ENCODE results near the gene KANSL3.

KANSL3 gene

DNA sequence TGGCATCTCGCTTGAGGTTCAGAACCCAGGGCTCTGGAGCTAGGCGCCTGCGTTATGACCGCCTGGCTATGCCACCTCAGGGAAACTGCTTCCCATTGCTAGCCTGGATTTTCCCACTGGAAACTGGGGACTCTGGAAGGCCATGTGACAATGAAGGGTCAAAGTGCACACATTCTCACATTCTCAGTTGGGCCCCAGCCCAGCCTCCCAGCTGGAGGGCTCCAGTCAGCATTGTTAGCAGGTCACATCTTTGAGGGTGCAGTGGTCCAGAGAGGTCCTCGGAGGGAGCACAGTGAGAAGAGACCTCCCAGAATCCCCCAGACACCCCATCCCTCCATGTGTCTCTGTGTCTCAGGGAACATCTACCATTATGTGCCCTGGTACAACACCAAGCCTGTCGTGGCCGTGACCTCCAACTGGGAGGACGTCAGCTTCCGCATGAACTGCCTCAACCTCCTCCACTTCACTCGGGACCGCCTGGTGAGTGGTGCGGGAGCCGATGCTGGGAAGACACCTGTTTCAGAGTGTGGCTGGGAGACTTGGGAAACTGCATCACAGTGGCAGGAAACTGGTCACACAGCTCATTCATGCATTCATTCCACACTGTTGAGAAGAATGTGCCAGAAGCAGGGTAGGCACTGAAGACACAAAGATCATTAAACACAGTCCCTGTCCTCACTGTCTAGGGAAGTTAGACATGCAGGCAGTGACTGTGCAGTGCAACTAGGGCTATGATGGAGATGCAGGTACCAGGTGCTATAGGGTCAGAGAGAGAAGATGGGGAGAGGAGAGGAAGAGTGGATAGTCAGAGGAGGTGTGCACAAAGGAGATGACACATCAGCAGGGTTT, 46.1 kb upstream of the KANSL3 start:
- Histone ChIP-seq H3K4me1 (ENCODE audit: low read depth, poor library complexity, severe bottlenecking) (no peaks in the 10 kb centered on the region), H4K20me1 (ENCODE audit: insufficient read depth) (no peaks in the 10 kb centered on the region), H3K9ac (no peak overlapping the region), H3K27me3 (ENCODE audit: insufficient read depth, low read depth) (no peaks in the 10 kb centered on the region), H3K36me3 (ENCODE audit: insufficient read depth) (no peaks in the 10 kb centered on the region), H3K79me2 (ENCODE audit: insufficient read depth, low read depth) (no peaks in the 10 kb centered on the region), H2AFZ (ENCODE audit: low read depth) (no peak overlapping the region), H3K4me3 (IDR thresholded peaks at IDR 0.05; ENCODE audit: insufficient read depth, low read depth, low read length) (no peak overlapping the region), H3K27ac (no peak overlapping the region), H3K4me2 (no peak overlapping the region)
- TF ChIP-seq, protein P1, sequence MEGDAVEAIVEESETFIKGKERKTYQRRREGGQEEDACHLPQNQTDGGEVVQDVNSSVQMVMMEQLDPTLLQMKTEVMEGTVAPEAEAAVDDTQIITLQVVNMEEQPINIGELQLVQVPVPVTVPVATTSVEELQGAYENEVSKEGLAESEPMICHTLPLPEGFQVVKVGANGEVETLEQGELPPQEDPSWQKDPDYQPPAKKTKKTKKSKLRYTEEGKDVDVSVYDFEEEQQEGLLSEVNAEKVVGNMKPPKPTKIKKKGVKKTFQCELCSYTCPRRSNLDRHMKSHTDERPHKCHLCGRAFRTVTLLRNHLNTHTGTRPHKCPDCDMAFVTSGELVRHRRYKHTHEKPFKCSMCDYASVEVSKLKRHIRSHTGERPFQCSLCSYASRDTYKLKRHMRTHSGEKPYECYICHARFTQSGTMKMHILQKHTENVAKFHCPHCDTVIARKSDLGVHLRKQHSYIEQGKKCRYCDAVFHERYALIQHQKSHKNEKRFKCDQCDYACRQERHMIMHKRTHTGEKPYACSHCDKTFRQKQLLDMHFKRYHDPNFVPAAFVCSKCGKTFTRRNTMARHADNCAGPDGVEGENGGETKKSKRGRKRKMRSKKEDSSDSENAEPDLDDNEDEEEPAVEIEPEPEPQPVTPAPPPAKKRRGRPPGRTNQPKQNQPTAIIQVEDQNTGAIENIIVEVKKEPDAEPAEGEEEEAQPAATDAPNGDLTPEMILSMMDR (conservative IDR thresholded peaks at IDR 0.05; ENCODE audit: low read depth, low read length) = no peak

DNA sequence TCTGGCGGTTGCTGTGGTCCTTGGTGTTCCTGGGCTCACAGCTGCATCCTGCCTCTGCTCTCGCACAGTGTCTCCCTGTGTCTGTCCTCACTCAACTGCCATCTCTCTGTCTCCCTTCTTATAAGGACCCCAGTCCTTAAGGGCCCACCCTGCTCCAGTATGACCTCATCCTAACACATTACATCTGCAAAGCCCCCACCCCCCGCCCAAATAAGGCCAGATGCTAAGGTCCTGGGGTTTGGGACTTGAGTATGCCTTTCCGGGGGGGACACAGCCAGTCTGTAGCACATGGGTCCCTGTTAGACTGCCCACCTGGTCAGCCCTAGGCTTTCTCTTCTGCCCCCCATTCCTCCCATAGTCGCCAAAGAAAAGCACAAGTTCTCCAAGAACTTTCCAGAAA, 45.2 kb upstream of the KANSL3 start:
- no peak overlapping the region for H3K4me2 ChIP-seq
- TF ChIP-seq, protein P1 (conservative IDR thresholded peaks at IDR 0.05; ENCODE audit: low read depth, low read length) = no peak
- no peaks in the 10 kb centered on the region for H3K36me3 ChIP-seq (ENCODE audit: insufficient read depth)

DNA sequence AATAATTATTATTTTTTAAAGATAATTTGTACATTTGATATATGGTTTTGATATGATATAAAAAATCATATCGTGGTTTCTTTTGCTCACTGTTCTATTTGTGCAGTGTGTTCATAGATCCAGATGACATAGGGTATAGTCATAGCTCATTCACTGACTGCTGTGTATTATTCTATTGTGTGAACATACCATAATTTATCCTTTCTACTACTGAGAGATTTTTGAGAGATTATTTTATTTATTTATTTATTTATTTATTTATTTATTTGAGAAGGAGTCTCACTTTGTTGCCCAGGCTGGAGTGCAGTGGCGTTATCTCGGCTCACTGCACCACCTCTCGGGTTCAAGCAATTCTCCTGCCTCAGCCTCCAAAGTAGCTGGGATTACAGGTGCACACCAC, 43.4 kb upstream of the KANSL3 start:
- H4K20me1 ChIP-seq (ENCODE audit: insufficient read depth) = no peaks in the 10 kb centered on the region
- no peaks in the 10 kb centered on the region for H3K79me2 ChIP-seq (ENCODE audit: insufficient read depth, low read depth)
- TF ChIP-seq, protein P1 (conservative IDR thresholded peaks at IDR 0.05; ENCODE audit: low read depth, low read length) = no peak
- no peaks in the 10 kb centered on the region for H3K27me3 ChIP-seq (ENCODE audit: insufficient read depth, low read depth)
- no peaks in the 10 kb centered on the region for H3K36me3 ChIP-seq (ENCODE audit: insufficient read depth)
- no peak overlapping the region for H3K4me2 ChIP-seq
- H3K4me3 ChIP-seq (IDR thresholded peaks at IDR 0.05; ENCODE audit: insufficient read depth, low read depth, low read length) = no peak overlapping the region
- H3K27ac ChIP-seq = no peak overlapping the region
- no peak overlapping the region for H2AFZ ChIP-seq (ENCODE audit: low read depth)
- no peak overlapping the region for H3K9ac ChIP-seq
- no peaks in the 10 kb centered on the region for H3K4me1 ChIP-seq (ENCODE audit: low read depth, poor library complexity, severe bottlenecking)

More for the DNA sequence above, 45.2 kb upstream of the KANSL3 start:
- Histone ChIP-seq H3K27ac (no peak overlapping the region), H3K27me3 (ENCODE audit: insufficient read depth, low read depth) (no peaks in the 10 kb centered on the region), H3K9ac (no peak overlapping the region), H3K4me1 (ENCODE audit: low read depth, poor library complexity, severe bottlenecking) (no peaks in the 10 kb centered on the region), H3K4me3 (IDR thresholded peaks at IDR 0.05; ENCODE audit: insufficient read depth, low read depth, low read length) (no peak overlapping the region), H4K20me1 (ENCODE audit: insufficient read depth) (no peaks in the 10 kb centered on the region), H2AFZ (ENCODE audit: low read depth) (no peak overlapping the region), H3K79me2 (ENCODE audit: insufficient read depth, low read depth) (no peaks in the 10 kb centered on the region)

DNA sequence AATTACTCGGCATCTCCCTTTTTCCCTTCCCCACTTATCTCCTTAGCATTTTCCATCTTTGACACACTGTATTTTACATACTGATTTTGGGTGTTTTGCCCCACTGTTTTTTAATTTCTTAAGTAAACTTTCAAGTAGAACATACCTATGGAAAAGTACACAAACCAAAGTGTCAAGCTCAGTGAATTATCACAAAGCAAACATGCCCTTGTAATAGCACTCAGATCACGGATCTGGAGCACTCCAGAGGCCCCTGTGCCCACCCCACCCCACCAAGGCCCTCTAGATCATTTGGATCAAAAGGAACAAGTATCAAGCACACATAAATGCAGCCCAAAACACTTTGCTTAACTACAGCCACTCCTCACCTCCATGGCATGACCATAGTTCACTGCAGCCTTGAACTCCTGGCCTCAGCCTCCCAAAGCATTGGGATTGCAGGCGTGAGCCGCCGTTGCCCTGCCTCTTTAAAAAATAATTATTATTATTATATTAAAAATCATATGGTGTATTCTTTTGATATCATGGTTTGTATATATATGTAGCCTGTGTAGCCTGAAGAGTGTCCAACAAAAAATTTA, 42.5 kb upstream of the KANSL3 start:
- H3K4me1 ChIP-seq (ENCODE audit: low read depth, poor library complexity, severe bottlenecking) = no peaks in the 10 kb centered on the region
- no peaks in the 10 kb centered on the region for H3K27me3 ChIP-seq (ENCODE audit: insufficient read depth, low read depth)
- H3K4me3 ChIP-seq (IDR thresholded peaks at IDR 0.05; ENCODE audit: insufficient read depth, low read depth, low read length) = no peak overlapping the region
- no peak overlapping the region for H3K9ac ChIP-seq
- no peak overlapping the region for H2AFZ ChIP-seq (ENCODE audit: low read depth)
- TF ChIP-seq, protein P1 (conservative IDR thresholded peaks at IDR 0.05; ENCODE audit: low read depth, low read length) = no peak
- no peak overlapping the region for H3K27ac ChIP-seq
- H3K36me3 ChIP-seq (ENCODE audit: insufficient read depth) = no peaks in the 10 kb centered on the region
- H3K4me2 ChIP-seq = no peak overlapping the region
- H3K79me2 ChIP-seq (ENCODE audit: insufficient read depth, low read depth) = no peaks in the 10 kb centered on the region
- H4K20me1 ChIP-seq (ENCODE audit: insufficient read depth) = no peaks in the 10 kb centered on the region

All from KMS-11 (cell line).